ENCODE data around the gene FBXO46. TPM values are rescaled to one million over a fixed set of nuclear protein-coding genes. Genes with fewer than 3 reads are reported as not detected.
A peak's percentile ranks its signal among the peaks of the same experiment; 100 is the strongest.

FBXO46 gene
- total RNA-seq, result 11.4 TPM

- DNase-seq, result peak; percentile 99
Observed at GRCh38 chr19:45730368-45731288, at the start of gene FBXO46. TSS of gene FBXO46 (minus strand) at chr19:45730896. CDS start at chr19:45713495, 17,401 bp downstream.

GRCh38 chr19:45780146-45780447 is 49.4 kb upstream of the FBXO46 start:
- DNase-seq, result no peak

- no peak for DNase-seq
Observed at GRCh38 chr19:45779231-45780145, 48.8 kb upstream of the FBXO46 start.

- DNase-seq, result no peak
Observed at GRCh38 chr19:45778010-45778661, 47.4 kb upstream of the FBXO46 start.

- DNase-seq, result no peak
Observed at GRCh38 chr19:45777395-45777961, 46.8 kb upstream of the FBXO46 start.

GRCh38 chr19:45774765-45775164 is 44.1 kb upstream of the FBXO46 start:
- no peak for DNase-seq

GRCh38 chr19:45773384-45773783 is 42.7 kb upstream of the FBXO46 start:
- DNase-seq, result no peak

- DNase-seq, result no peak
Observed at GRCh38 chr19:45772912-45773311, 42.2 kb upstream of the FBXO46 start.

- no peak for DNase-seq
Observed at GRCh38 chr19:45772130-45772840, 41.6 kb upstream of the FBXO46 start.

- no peak for DNase-seq
Observed at GRCh38 chr19:45771311-45771933, 40.7 kb upstream of the FBXO46 start.

- DNase-seq, result peak; percentile 93
Observed at GRCh38 chr19:45770192-45771101, 39.8 kb upstream of the FBXO46 start.

GRCh38 chr19:45769821-45770191 is 39.1 kb upstream of the FBXO46 start:
- no peak for DNase-seq

- peak; percentile 91 for DNase-seq
Observed at GRCh38 chr19:45768984-45769782, 38.5 kb upstream of the FBXO46 start, which contains the start of gene SIX5. TSS of gene SIX5 (minus strand) at chr19:45769252. CDS start at chr19:45768844, 408 bp downstream.

- DNase-seq, result no peak
Observed at GRCh38 chr19:45768655-45768983, 37.9 kb upstream of the FBXO46 start.

- DNase-seq, result no peak
Observed at GRCh38 chr19:45767881-45768654, 37.4 kb upstream of the FBXO46 start.

- no peak for DNase-seq
Observed at GRCh38 chr19:45767410-45767880, 36.7 kb upstream of the FBXO46 start.

- DNase-seq, result no peak
Observed at GRCh38 chr19:45766869-45767346, 36.2 kb upstream of the FBXO46 start.

GRCh38 chr19:45766296-45766868 is 35.7 kb upstream of the FBXO46 start:
- DNase-seq, result no peak
